H54 (cell line): ENCODE measurements around the gene AURKAIP1.

ENCODE experiments used
- DNase-seq: peaks from one replicate; pipeline ENCODE4 v3.0.0; 2011; ENCODE audit warnings: low spot score, mixed read lengths; ENCODE audit not compliant: insufficient read length
- FAIRE-seq: peaks from 3 replicates; lab custom pipeline; 2011; peaks lifted over from hg19 to GRCh38; lab: Jason Lieb, UNC
- POLR2A ChIP-seq: IDR thresholded peaks from 2 replicates; pipeline ENCODE4 v1.6.1; 2011; ENCODE audit warnings: low read depth, mild to moderate bottlenecking, low read length

Gene AURKAIP1

GRCh38 chr1:1345860-1346500, 29.0 kb downstream of the AURKAIP1 start:
- TF ChIP-seq POLR2A = no peak
- DNase-seq (no peak), FAIRE-seq (peak; percentile 33)

DNA sequence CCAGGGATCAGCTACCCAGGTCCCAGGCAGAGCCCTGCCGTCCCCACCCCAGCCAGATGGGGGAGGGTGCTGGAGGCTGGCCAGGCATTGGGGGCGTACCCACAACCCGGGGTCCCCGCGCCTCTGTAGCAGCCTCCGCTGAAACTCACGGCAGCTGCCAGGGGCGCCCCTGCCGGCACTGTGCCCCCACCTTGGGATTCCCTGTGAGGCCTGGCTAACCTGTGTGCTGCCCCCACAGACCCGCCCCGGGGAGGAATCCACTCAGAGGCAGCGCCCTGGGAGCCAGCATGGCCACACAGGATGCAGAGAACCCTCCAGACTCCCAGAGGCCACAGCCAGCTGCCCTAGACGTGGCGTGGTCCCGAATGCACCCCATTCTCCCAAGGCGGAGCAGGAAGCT, 29.6 kb downstream of the AURKAIP1 start:
- no peak for TF ChIP-seq POLR2A
- DNase-seq = no peak
- no peak for FAIRE-seq

- peak; percentile 94 for DNase-seq
Observed at GRCh38 chr1:1344655-1345361, 30.2 kb downstream of the AURKAIP1 start.

DNA sequence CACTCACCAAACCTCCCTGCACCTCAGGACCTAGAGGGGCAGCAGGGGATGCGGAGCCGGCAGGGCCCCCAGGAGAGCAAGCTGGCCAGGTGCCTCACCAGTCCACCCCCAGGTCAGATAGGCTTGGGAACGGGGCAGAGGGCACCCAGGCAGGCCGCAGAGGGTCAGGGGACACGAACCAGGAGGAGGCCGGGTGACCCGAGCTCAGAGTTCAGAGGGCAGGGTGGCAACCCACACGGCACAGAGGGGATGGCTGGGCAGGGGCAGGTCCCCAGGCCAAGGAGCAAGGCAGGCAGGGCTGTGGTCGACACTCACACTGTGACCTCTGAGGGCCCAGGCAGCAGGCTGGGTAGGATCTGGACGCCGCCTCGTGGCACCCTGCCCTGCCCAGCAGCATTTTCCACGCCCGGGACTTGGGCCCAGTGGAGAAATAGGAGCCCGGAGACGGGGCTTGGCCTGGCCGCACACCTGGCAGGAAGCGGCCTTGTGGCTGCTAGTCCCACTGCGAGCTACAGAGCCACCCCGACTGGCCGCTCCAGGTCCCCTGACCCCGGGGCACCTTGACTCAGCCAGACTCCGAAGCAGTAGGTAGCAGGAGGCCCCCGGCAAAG, 31.1 kb downstream of the AURKAIP1 start:
- DNase-seq (no peak), FAIRE-seq (no peak)
- no peak for TF ChIP-seq POLR2A

More at GRCh38 chr1:1344655-1345361, 30.2 kb downstream of the AURKAIP1 start:
- FAIRE-seq = peak; percentile 71
- no peak for TF ChIP-seq POLR2A

- no peak for FAIRE-seq
Observed at GRCh38 chr1:1342584-1343115, 32.4 kb downstream of the AURKAIP1 start.

GRCh38 chr1:1342061-1342562, 32.9 kb downstream of the AURKAIP1 start:
- no peak for TF ChIP-seq POLR2A
- no peak for DNase-seq
- no peak for FAIRE-seq

More at GRCh38 chr1:1342584-1343115, 32.4 kb downstream of the AURKAIP1 start:
- DNase-seq = no peak
- no peak for TF ChIP-seq POLR2A

DNA sequence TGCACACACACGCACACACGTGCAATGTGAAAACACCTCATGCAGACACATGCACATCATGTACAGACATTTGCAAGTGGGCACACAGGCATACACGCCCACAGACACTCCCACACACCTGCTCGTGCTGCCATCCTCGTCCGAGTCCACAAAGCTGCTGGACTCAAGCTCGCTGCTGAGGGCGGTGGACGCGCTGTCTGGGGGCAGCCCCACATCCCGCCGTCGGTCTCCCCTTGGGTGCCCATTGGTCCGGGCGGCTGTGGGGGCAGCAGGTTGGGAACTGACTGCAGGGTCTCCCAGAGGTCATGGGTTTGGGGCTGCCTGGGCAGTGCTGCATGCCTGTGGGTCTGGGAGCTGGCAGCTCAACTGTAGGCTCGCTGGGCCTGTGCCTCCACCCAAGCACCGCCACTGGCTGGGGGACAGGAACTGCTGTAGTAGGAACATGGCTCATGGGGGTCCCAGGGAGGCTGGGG, 33.4 kb downstream of the AURKAIP1 start:
- no peak for DNase-seq
- FAIRE-seq = no peak
- TF ChIP-seq POLR2A = no peak

- DNase-seq (no peak), FAIRE-seq (no peak)
- TF ChIP-seq POLR2A = no peak
Observed at GRCh38 chr1:1340791-1341548, 34.0 kb downstream of the AURKAIP1 start.

- DNase-seq (no peak), FAIRE-seq (no peak)
- no peak for TF ChIP-seq POLR2A
Observed at GRCh38 chr1:1340185-1340584, 34.8 kb downstream of the AURKAIP1 start.

DNA sequence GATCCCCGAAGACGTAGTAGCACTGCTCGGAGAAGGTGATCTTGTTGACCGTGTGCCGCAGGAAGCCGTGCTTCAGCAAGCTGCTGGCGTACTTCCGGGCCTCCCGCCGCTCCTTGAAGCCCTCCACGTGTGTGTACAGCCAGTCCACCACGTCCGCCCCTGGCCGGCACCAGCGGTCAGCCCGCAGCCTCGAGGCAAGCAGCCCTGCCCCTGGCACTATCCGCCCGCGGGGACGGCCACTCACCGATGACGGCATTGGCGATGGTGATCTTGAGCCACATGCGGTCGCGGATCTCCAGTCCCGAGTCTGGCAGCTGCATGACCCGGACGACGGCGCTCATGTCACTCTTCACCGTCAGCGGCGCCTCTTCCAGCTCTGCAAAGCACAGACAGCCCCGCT, 36.7 kb downstream of the AURKAIP1 start:
- TF ChIP-seq POLR2A = no peak
- no peak for FAIRE-seq

GRCh38 chr1:1337793-1338147, 37.2 kb downstream of the AURKAIP1 start:
- no peak for TF ChIP-seq POLR2A
- FAIRE-seq (no peak), DNase-seq (no peak)

More for the DNA sequence above, 36.7 kb downstream of the AURKAIP1 start:
- no peak for DNase-seq

DNA sequence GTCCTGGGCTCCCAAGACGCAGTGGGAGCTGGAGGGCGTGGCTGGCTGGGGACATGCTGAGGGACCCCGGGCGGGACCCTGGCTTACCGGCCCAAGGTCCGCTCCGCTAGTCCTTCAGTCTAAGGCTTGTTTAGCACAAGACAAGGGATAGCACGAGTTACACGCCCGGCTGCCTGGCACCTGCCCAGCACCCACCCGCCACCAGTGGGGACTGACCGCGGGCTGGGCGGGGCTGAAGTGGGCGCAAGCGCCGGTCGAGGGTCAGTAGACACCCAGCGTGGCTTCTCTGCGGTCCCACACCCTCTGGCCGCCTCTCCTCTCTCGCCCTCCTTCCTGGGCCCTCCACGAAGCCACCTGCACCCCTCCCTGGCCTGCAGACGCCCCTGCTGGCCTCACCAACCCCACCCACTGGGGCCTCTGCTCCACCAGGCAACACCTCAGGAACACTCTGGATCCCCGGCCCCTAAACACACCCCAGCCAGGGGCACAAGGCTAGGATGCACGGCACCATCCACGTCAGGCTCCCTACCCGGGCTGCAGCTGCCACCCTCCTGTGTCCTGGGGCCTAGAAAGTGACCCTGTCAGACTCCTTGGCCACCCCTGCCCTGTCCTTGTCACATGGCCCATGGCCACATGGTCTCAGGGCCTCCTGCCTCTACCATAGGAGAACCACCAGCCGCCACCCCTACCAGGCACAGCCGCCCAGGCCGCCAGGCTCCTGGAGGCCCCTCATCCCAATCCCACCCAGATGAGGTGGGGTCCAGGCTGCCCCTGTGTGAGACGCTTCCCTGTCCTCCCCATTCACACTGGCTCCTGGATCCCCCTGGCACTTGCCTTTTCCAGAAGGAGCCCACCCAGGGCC, 37.8 kb downstream of the AURKAIP1 start:
- FAIRE-seq (no peak), DNase-seq (no peak)
- TF ChIP-seq POLR2A = no peak
